Lower leg skin (tissue), 4 donors: Measurements from ENCODE around the gene HSH2D. TPM values are rescaled to one million over a fixed set of nuclear protein-coding genes. Genes with fewer than 3 reads are reported as not detected.

Experiments
- DNase-seq, 2 donors: peaks; one replicate each; pipeline ENCODE4 v3.0.0-alpha.2; 2019; ENCODE audit warnings: low spot score in 2 of 2
- H3K4me3 ChIP-seq: fragments of 200-600 bp; sonication (generic); 2 replicates; pipeline ENCODE4 v1.5.1; 2017; ENCODE audit warnings: mild to moderate bottlenecking, low read depth; ENCODE audit not compliant: poor library complexity, severe bottlenecking
- POLR2A ChIP-seq, 2 donors: fragments of 450-650 bp; IDR thresholded peaks; one replicate each; pipeline ENCODE4 v1.6.1; 2016 to 2017; ENCODE audit warnings: antibody characterized with exemption in 2 of 2, mild to moderate bottlenecking in 1 of 2, moderate library complexity in 1 of 2
- WGBS, 2 donors: methylation state at CpG; one replicate each; pipeline ENCODE4 v1.1.5; 2018; 5-methylcytosine and 5-hydroxymethylcytosine counted together
- intact Hi-C: fragments of 100-400 bp; cut with DNase I; formaldehyde crosslinking; loops from one replicate; pipeline ENCODE4 v1.15.0; 2023; ENCODE audit warnings: low total_unique reads
- total RNA-seq, 4 donors: library from RNA; depleted of rRNA; stranded (reverse); fragments of >200 nt; gene quantifications; one replicate each; pipeline ENCODE4 v1.1.0, GENCODE V29; 2016
- TF ChIP-seq, protein P1 (sequence below), 3 donors: fragments of 450-650 bp; IDR thresholded peaks; one replicate each; pipeline ENCODE4 v1.5.1; 2016; ENCODE audit warnings: antibody characterized with exemption in 3 of 3, mild to moderate bottlenecking in 3 of 3, moderate library complexity in 2 of 3

HSH2D gene, protein sequence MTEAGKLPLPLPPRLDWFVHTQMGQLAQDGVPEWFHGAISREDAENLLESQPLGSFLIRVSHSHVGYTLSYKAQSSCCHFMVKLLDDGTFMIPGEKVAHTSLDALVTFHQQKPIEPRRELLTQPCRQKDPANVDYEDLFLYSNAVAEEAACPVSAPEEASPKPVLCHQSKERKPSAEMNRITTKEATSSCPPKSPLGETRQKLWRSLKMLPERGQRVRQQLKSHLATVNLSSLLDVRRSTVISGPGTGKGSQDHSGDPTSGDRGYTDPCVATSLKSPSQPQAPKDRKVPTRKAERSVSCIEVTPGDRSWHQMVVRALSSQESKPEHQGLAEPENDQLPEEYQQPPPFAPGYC
- total RNA-seq: under 1 TPM in 1 of 4 donors, not detected in 3; 0.45 TPM

GRCh38 chr19:16143399-16144215, at the start of gene HSH2D:
Gene HSH2D, plus strand, starts transcription at chr19:16143685. Its CDS starts 5,066 bp downstream, at chr19:16148751.
- 32 to 34% methylated on average over 13 of the region's 13 CpGs for WGBS, 2 donors
- DNase-seq: peak in 1 of 2 donors; percentile 89
- intact Hi-C loops: no loop called here
- no peak within 1 kb of the TSS for H3K4me3 ChIP-seq
- no peak for TF ChIP-seq POLR2A (IDR thresholded peaks at IDR 0.05)
- TF ChIP-seq, protein P1, sequence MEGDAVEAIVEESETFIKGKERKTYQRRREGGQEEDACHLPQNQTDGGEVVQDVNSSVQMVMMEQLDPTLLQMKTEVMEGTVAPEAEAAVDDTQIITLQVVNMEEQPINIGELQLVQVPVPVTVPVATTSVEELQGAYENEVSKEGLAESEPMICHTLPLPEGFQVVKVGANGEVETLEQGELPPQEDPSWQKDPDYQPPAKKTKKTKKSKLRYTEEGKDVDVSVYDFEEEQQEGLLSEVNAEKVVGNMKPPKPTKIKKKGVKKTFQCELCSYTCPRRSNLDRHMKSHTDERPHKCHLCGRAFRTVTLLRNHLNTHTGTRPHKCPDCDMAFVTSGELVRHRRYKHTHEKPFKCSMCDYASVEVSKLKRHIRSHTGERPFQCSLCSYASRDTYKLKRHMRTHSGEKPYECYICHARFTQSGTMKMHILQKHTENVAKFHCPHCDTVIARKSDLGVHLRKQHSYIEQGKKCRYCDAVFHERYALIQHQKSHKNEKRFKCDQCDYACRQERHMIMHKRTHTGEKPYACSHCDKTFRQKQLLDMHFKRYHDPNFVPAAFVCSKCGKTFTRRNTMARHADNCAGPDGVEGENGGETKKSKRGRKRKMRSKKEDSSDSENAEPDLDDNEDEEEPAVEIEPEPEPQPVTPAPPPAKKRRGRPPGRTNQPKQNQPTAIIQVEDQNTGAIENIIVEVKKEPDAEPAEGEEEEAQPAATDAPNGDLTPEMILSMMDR (IDR thresholded peaks at IDR 0.05): no peak

GRCh38 chr19:16094360-16095070, 49.0 kb upstream of the HSH2D start:
- intact Hi-C loops: no loop called here
- no peak overlapping the region for H3K4me3 ChIP-seq
- no peak for DNase-seq
- WGBS, 2 donors: 81 to 82% methylated on average over 10 of the region's 10 CpGs
- TF ChIP-seq, protein P1 (IDR thresholded peaks at IDR 0.05): no peak
- TF ChIP-seq POLR2A (IDR thresholded peaks at IDR 0.05): no peak

- no peak overlapping the region for H3K4me3 ChIP-seq
- DNase-seq: no peak
- TF ChIP-seq, protein P1 (IDR thresholded peaks at IDR 0.05): no peak
- TF ChIP-seq POLR2A (IDR thresholded peaks at IDR 0.05): no peak
- intact Hi-C loops: no loop called here
- 83 to 85% methylated on average over 13 of the region's 13 CpGs for WGBS, 2 donors
Observed at GRCh38 chr19:16095071-16095571, 48.4 kb upstream of the HSH2D start.

DNA sequence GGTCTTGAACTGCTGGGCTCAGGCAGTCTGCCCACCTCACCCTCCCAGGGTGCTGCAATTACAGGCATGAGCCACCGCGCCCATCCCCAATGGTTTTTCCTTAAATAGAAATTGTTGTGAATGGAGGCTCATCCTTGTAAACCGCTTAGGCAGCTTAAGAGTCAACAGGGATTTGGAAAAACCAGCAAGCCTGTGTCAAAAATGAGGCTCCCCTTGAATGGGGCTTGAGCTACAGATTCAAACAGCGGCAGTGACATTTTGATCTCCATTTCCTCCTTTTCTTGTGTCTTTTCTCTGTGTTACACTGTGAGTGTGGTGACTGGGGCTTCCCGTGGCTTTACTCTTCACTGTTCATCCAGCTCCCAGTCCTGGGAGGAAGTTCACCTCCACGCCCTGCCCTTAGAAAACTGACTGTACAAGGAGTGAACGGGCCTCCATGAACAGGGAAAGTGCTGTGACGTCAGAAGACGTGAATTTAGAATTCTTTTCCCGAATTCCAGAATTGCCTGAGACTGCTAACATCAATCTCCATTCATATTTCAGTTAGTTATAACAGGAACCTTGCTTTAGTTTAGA, 47.1 kb upstream of the HSH2D start:
- no peak for TF ChIP-seq POLR2A (IDR thresholded peaks at IDR 0.05)
- TF ChIP-seq, protein P1 (IDR thresholded peaks at IDR 0.05): no peak
- H3K4me3 ChIP-seq: no peak overlapping the region
- intact Hi-C loops: no loop called here
- no peak for DNase-seq
- WGBS, 2 donors: 73 to 75% methylated on average over 10 of the region's 10 CpGs

DNA sequence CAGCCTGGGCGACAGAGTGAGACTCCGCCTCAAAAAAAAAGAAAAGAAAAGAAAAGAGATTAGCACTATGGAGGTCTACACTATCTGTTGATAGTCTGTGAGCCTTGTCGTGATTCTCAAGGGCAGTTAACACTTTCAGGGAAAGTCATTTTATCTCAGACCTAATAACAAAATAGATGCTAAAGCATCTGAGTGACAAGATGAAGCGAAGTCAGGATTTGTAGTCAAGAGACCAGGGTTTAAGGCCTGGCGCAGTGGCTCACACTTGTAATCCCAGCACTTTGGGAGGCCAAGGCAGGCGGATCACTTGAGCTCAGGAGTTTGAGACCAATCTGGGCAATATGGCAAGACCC, 45.1 kb upstream of the HSH2D start:
- H3K4me3 ChIP-seq: no peak overlapping the region
- no peak for TF ChIP-seq POLR2A (IDR thresholded peaks at IDR 0.05)
- TF ChIP-seq, protein P1 (IDR thresholded peaks at IDR 0.05): no peak
- intact Hi-C loops: no loop called here
- 88 to 91% methylated on average over 6 of the region's 6 CpGs for WGBS, 2 donors
- DNase-seq: no peak
